PFSK-1 (cell line): ENCODE data around the gene SLC10A7.

Experiments
- FOXP2 ChIP-seq: optimal IDR thresholded peaks from 2 replicates; pipeline ENCODE3; 2011; ENCODE audit warnings: borderline replicate concordance, control low read depth, inconsistent platforms; ENCODE audit not compliant: insufficient read depth; ENCODE audit errors: extremely low read length, extremely low read depth
- POLR2AphosphoS5 ChIP-seq: IDR thresholded peaks from 2 replicates; pipeline ENCODE4 v1.6.1; 2012; ENCODE audit warnings: low read depth, mild to moderate bottlenecking, control low read depth, low read length, moderate library complexity
- REST ChIP-seq, 2 experiments: IDR thresholded peaks; 2 replicates each; pipeline versions ENCODE4 v1.6.1 to v1.8.0; 2011 to 2012; ENCODE audit warnings: low read depth in 2 of 2, low read length in 2 of 2, control low read depth in 1 of 2, inconsistent platforms in 1 of 2, mild to moderate bottlenecking in 1 of 2, moderate library complexity in 1 of 2; ENCODE audit not compliant: insufficient read depth in 1 of 2
- SIN3A ChIP-seq: IDR thresholded peaks from 2 replicates; pipeline ENCODE4 v1.6.1; 2012; ENCODE audit warnings: mild to moderate bottlenecking, low read length, moderate library complexity, borderline replicate concordance; ENCODE audit not compliant: insufficient read depth
- TAF1 ChIP-seq: IDR thresholded peaks from 2 replicates; pipeline ENCODE4 v1.6.1; 2012; ENCODE audit warnings: low read length, control low read depth, borderline replicate concordance; ENCODE audit not compliant: insufficient read depth

SLC10A7 gene

GRCh38 chr4:146252969-146253611, 268.6 kb downstream of the SLC10A7 start:
- no peak for TF ChIP-seq SIN3A
- no peak for TF ChIP-seq REST (IDR thresholded peaks at IDR 0.05; ENCODE audit: insufficient read depth in 1 of 2, low read depth in 2 of 2, low read length in 2 of 2)
- no peak for TF ChIP-seq POLR2AphosphoS5
- no peak for TF ChIP-seq TAF1
- TF ChIP-seq FOXP2, result no peak

GRCh38 chr4:146247356-146247755, 274.4 kb downstream of the SLC10A7 start:
- TF ChIP-seq REST (IDR thresholded peaks at IDR 0.05; ENCODE audit: insufficient read depth in 1 of 2, low read depth in 2 of 2, low read length in 2 of 2) (no peak), FOXP2 (no peak), POLR2AphosphoS5 (no peak), TAF1 (no peak), SIN3A (no peak)

- no peak for TF ChIP-seq SIN3A
- no peak for TF ChIP-seq REST (IDR thresholded peaks at IDR 0.05; ENCODE audit: insufficient read depth in 1 of 2, low read depth in 2 of 2, low read length in 2 of 2)
- no peak for TF ChIP-seq TAF1
- no peak for TF ChIP-seq POLR2AphosphoS5
- no peak for TF ChIP-seq FOXP2
Observed at GRCh38 chr4:146246381-146246780, 275.4 kb downstream of the SLC10A7 start.

GRCh38 chr4:146245850-146246249, 275.9 kb downstream of the SLC10A7 start:
- TF ChIP-seq POLR2AphosphoS5 (no peak), SIN3A (no peak), TAF1 (no peak), FOXP2 (no peak), REST (IDR thresholded peaks at IDR 0.05; ENCODE audit: insufficient read depth in 1 of 2, low read depth in 2 of 2, low read length in 2 of 2) (no peak)

- TF ChIP-seq REST (IDR thresholded peaks at IDR 0.05; ENCODE audit: insufficient read depth in 1 of 2, low read depth in 2 of 2, low read length in 2 of 2) (no peak), TAF1 (no peak), SIN3A (no peak), FOXP2 (no peak), POLR2AphosphoS5 (no peak)
Observed at GRCh38 chr4:146245246-146245645, 276.5 kb downstream of the SLC10A7 start.
